Psoas muscle (tissue), 8 donors: ENCODE measurements around the gene ARAF. TPM values are rescaled to one million over a fixed set of nuclear protein-coding genes. Genes with fewer than 3 reads are reported as not detected.
A peak's percentile ranks its signal among the peaks of the same experiment; 100 is the strongest.

Source experiments
- ATAC-seq, 4 donors: fragments of 200-7000 bp; cut with Tn5 transposase; one replicate each; pipeline ENCODE4 v1.9.1; 2020; ENCODE audit warnings: moderate library complexity in 3 of 4, mild to moderate bottlenecking in 2 of 4
- DNase-seq, 2 donors: peaks; one replicate each; pipeline ENCODE4 v3.0.0-alpha.2; 2020
- H3K27ac ChIP-seq: fragments of 200-600 bp; one replicate; pipeline ENCODE4 v1.8.0; 2022
- H3K27me3 ChIP-seq, 3 donors: fragments of 200-600 bp in 1 of 3; one replicate each; pipeline versions ENCODE4 v1.6.1 to v1.8.0; 2013 to 2022; ENCODE audit warnings: low read length in 2 of 3, mild to moderate bottlenecking in 2 of 3, moderate library complexity in 1 of 3; ENCODE audit not compliant: insufficient read depth in 3 of 3
- H3K36me3 ChIP-seq, 2 donors: fragments of 200-600 bp in 1 of 2; one replicate each; pipeline versions ENCODE4 v1.6.1 to v1.8.0; 2013 to 2022; ENCODE audit warnings: low read depth in 1 of 2, mild to moderate bottlenecking in 1 of 2, moderate library complexity in 1 of 2; ENCODE audit not compliant: insufficient read depth in 1 of 2
- H3K4me1 ChIP-seq: fragments of 200-600 bp; one replicate; pipeline ENCODE4 v1.8.0; 2022
- H3K4me3 ChIP-seq: fragments of 200-600 bp; one replicate; pipeline ENCODE4 v1.8.0; 2022; ENCODE audit warnings: mild to moderate bottlenecking
- H3K9me3 ChIP-seq: fragments of 200-600 bp; one replicate; pipeline ENCODE4 v1.8.0; 2022
- whole genome bisulfite sequencing, 3 donors: extraction: QIAGEN DNeasy Blood & Tissue Kit; methylation state at CpG; one replicate each; pipeline versions ENCODE4 v1.1.6 to v1.1.7; 2013; 5-methylcytosine and 5-hydroxymethylcytosine counted together
- intact Hi-C, 2 donors: fragments of 100-400 bp; cut with DNase I; formaldehyde crosslinking; loops; one replicate each; pipeline versions ENCODE4 v1.11.0 to v1.14.2; 2022
- polyA plus RNA-seq, 3 donors: library from polyadenylated mRNA; stranded (reverse); fragments of 200-250 nt; gene quantifications; one replicate each; pipeline ENCODE4 v1.2.3, GENCODE V29; 2013
- total RNA-seq, 4 donors: library from RNA; stranded (reverse); fragmentation: NEBNext Ultra II Directional in 2 of 4; extraction: Animal tissue kit (Norgen Biotek cat#: 25700) in 2 of 4; gene quantifications; one replicate each; pipeline versions ENCODE4 v1.2.1 to v1.2.4, GENCODE V29; 2021 to 2023
- TF ChIP-seq, protein P1 (sequence below): fragments of 200-600 bp; IDR thresholded peaks from one replicate; pipeline ENCODE4 v1.8.0; 2022; ENCODE audit warnings: antibody characterized with exemption
- donor health status: healthy with polysubstance abuse.
- donor health status: DM: no; HTN: no; CAD: no; lungs with moderate emphysema.
- donor health status: Bipolar disorder and iron deficiency.
- donor health status: healthy.
- donor health status: DM: yes; HTN: yes; CAD: no.
- donor health status: DM: no; HTN: no; CAD: no.
- donor health status: DM: no; HTN: no; CAD: no.
- donor health status: DM: yes; HTN: yes; CAD: no.

ARAF gene
- total and polyA plus RNA-seq, 7 donors = 54.3 to 118 (median 101) TPM

DNA sequence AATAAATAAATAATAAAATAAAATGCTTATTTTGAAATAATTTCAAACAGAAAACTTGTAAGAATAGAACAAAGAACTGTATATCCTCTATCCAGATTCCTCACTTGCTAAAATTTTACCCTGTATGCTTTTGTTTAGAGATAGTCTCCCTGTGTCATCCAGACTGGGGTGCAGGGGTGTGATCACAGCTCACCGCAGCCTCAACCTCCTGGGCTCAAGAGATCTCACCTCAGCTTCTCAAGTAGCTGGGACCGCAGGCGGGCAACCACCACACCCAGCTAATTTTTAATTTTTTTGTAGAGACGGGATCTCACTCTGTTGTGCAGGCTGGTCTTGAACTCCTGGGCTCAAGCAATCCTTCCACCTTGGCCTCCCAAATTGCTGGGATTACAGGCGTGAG, 17.5 kb upstream of the ARAF start:
- DNase-seq = no peak
- no peak overlapping the region for H3K27ac ChIP-seq
- no peak for ATAC-seq
- no peaks in the 10 kb centered on the region for H3K36me3 ChIP-seq
- peaks cover 0 to 4% (median 0%) of the 10 kb centered on the region in 3 donors for H3K27me3 ChIP-seq
- H3K4me1 ChIP-seq = peaks cover 6% of the 10 kb centered on the region
- TF ChIP-seq, protein P1, sequence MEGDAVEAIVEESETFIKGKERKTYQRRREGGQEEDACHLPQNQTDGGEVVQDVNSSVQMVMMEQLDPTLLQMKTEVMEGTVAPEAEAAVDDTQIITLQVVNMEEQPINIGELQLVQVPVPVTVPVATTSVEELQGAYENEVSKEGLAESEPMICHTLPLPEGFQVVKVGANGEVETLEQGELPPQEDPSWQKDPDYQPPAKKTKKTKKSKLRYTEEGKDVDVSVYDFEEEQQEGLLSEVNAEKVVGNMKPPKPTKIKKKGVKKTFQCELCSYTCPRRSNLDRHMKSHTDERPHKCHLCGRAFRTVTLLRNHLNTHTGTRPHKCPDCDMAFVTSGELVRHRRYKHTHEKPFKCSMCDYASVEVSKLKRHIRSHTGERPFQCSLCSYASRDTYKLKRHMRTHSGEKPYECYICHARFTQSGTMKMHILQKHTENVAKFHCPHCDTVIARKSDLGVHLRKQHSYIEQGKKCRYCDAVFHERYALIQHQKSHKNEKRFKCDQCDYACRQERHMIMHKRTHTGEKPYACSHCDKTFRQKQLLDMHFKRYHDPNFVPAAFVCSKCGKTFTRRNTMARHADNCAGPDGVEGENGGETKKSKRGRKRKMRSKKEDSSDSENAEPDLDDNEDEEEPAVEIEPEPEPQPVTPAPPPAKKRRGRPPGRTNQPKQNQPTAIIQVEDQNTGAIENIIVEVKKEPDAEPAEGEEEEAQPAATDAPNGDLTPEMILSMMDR = no peak
- H3K4me3 ChIP-seq = no peak overlapping the region
- intact Hi-C loops = loop anchor here in 1 of 2 donors (5.0 to 10.0 kb wide), 2 partner anchors 114 to 481 kb away; partner anchors contain the start of gene UXT
- H3K9me3 ChIP-seq = no peaks in the 10 kb centered on the region
- 88 to 98% (median 97%) methylated on average over 5 of the region's 5 CpGs for WGBS, 3 donors

DNA sequence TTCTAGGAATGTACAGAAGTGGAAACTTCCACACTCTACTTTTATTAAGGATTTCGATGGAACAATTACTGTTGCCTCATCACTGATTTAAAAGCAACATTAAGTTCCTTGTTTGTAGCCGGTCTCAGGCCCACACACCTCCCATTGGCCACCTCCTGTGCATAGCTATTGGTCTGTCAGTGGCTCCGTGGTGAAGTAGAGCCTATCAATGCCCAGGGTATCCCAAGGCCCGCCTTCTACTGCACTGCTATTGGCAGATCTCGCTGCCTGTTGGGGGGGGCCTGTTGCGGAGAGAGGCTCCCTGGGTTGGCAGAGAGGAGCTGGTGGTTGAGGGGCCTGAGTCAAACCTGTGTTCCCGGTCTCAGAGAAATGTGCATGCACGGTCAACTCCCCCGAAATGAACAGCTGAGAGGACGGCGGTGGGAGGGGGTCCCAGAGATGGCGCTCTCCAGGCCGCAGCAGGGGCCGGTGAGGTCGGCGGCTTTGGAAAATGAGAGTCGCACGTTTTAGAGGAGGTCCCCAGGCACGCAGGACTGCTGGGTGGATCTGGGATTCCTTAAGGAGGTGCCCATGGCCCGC, 4.9 kb upstream of the ARAF start:
- Histone ChIP-seq H3K36me3 (no peaks in the 10 kb centered on the region), H3K27ac (peak overlapping the region; percentile 86), H3K9me3 (no peaks in the 10 kb centered on the region), H3K4me1 (no peaks in the 10 kb centered on the region), H3K4me3 (peak overlapping the region; percentile 68), H3K27me3 (no peaks in the 10 kb centered on the region)
- peak; percentile 88 to 92 (median 91) for ATAC-seq
- intact Hi-C loops = no loop called here
- TF ChIP-seq, protein P1 = no peak
- WGBS, 3 donors = 0 to 25% (median 1%) methylated on average over 13 to 20 of the region's 20 CpGs
- DNase-seq = peak; percentile 87 to 93

- no peaks in the 10 kb centered on the region for H3K9me3 ChIP-seq
- WGBS, 3 donors = 86 to 96% (median 96%) methylated on average over 3 of the region's 3 CpGs
- intact Hi-C loops = no loop called here
- TF ChIP-seq, protein P1 = no peak
- no peak for ATAC-seq
- peaks cover 0 to 5% of the 10 kb centered on the region in 2 donors for H3K36me3 ChIP-seq
- no peaks in the 10 kb centered on the region for H3K27me3 ChIP-seq
- H3K4me3 ChIP-seq = no peak overlapping the region
- DNase-seq = no peak
- no peaks in the 10 kb centered on the region for H3K4me1 ChIP-seq
- no peak overlapping the region for H3K27ac ChIP-seq
Measured at GRCh38 chrX:47558436-47558835, 2.6 kb upstream of the ARAF start.

DNA sequence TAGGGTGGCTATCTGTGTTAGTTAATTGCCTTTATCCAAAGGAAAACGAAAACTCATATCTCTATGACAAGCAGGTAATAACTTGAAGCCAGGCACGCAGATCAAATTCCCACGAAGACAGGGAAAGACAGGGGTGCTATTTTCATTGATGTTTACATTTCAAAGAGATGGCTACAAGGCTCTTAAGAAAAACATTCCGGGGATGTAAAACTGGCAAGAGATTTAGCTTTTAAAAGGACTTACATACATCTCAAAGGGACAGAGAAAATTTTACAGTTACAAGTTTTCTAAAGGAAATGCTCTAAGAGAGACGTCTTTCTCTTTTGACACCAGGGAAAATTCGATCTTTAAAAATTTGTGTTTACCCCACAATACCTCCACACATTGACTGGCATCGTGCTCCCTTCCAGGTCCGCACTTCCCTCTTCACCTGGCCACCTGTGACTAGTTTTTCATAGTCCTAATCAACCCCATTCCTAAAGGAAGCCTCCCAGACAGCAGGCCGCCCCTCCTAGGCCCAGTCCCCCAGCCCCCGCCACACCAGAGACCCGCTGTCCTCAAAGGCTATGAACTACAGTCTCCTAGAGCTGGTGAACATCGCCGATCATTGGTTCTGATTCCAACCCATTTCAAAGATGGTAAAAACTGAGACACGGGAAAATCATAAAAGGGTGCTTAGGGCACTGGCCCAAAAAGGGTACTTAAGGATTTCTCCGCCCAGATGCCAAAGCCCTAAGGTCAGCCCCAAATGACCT, 649 bp upstream of the ARAF start:
- Histone ChIP-seq H3K27me3 (no peaks in the 10 kb centered on the region), H3K36me3 (peaks cover 5 to 18% of the 10 kb centered on the region in 2 donors), H3K4me1 (no peaks in the 10 kb centered on the region), H3K27ac (peak overlapping the region; percentile 92), H3K4me3 (peak overlapping the region; percentile 70), H3K9me3 (no peaks in the 10 kb centered on the region)
- ATAC-seq (no peak), DNase-seq (no peak)
- 12 to 26% (median 16%) methylated on average over 13 to 15 of the region's 15 CpGs for WGBS, 3 donors
- TF ChIP-seq, protein P1 = no peak
- intact Hi-C loops = no loop called here
